ENCODE results near the gene PTPRS.
"Not testable (repeated sequence)": the region's sequence is repeated elsewhere in the genome, so short reads cannot be mapped to it uniquely, and the experiment has no call there.

PTPRS gene

GRCh38 chr19:5328407-5328806 lies 12.2 kb downstream of the PTPRS start:
- not testable (repeated sequence) for H3K27ac ChIP-seq (ENCODE audit: low read length); H3K9me3 ChIP-seq (ENCODE audit: insufficient read depth, low read depth, low read length)
- H3K36me3 ChIP-seq (ENCODE audit: insufficient read depth, low read depth, low read length) = peaks cover 25% of the 10 kb centered on the region

GRCh38 chr19:5326986-5327623 lies 13.5 kb downstream of the PTPRS start:
- Histone ChIP-seq H3K4me3 (ENCODE audit: low read length) (no peak overlapping the region), H3K4me1 (ENCODE audit: insufficient read depth, low read length) (no peaks in the 10 kb centered on the region), H3K27ac (ENCODE audit: low read length) (no peak overlapping the region), H3K9ac (ENCODE audit: low read depth, low read length) (no peak overlapping the region), H3K27me3 (ENCODE audit: insufficient read depth, low read length) (no peaks in the 10 kb centered on the region), H3K9me3 (ENCODE audit: insufficient read depth, low read depth, low read length) (no peaks in the 10 kb centered on the region), H3K36me3 (ENCODE audit: insufficient read depth, low read depth, low read length) (peaks cover 25% of the 10 kb centered on the region)

More at GRCh38 chr19:5328407-5328806, 12.2 kb downstream of the PTPRS start:
- not testable (repeated sequence) for H3K4me3 ChIP-seq (ENCODE audit: low read length); H3K4me1 ChIP-seq (ENCODE audit: insufficient read depth, low read length); H3K9ac ChIP-seq (ENCODE audit: low read depth, low read length); H3K27me3 ChIP-seq (ENCODE audit: insufficient read depth, low read length)

- Histone ChIP-seq H3K27me3 (ENCODE audit: insufficient read depth, low read length) (no peaks in the 10 kb centered on the region), H3K9ac (ENCODE audit: low read depth, low read length) (no peak overlapping the region; the same call in 1 of the 2 replicates), H3K27ac (ENCODE audit: low read length) (no peak overlapping the region)
These were observed 14.1 kb downstream of the PTPRS start for GRCh38 chr19:5326545-5326944.

GRCh38 chr19:5324947-5325346 lies 15.7 kb downstream of the PTPRS start:
- Histone ChIP-seq H3K27me3 (ENCODE audit: insufficient read depth, low read length) (no peaks in the 10 kb centered on the region), H3K4me3 (ENCODE audit: low read length) (no peak overlapping the region), H3K4me1 (ENCODE audit: insufficient read depth, low read length) (no peaks in the 10 kb centered on the region), H3K9me3 (ENCODE audit: insufficient read depth, low read depth, low read length) (no peaks in the 10 kb centered on the region), H3K27ac (ENCODE audit: low read length) (no peak overlapping the region), H3K36me3 (ENCODE audit: insufficient read depth, low read depth, low read length) (peaks cover 19% of the 10 kb centered on the region; the same call in 1 of the 2 replicates), H3K9ac (ENCODE audit: low read depth, low read length) (no peak overlapping the region)

More at GRCh38 chr19:5326545-5326944, 14.1 kb downstream of the PTPRS start:
- peaks cover 25% of the 10 kb centered on the region for H3K36me3 ChIP-seq (ENCODE audit: insufficient read depth, low read depth, low read length)
- no peaks in the 10 kb centered on the region for H3K4me1 ChIP-seq (ENCODE audit: insufficient read depth, low read length)
- no peaks in the 10 kb centered on the region for H3K9me3 ChIP-seq (ENCODE audit: insufficient read depth, low read depth, low read length)
- H3K4me3 ChIP-seq (ENCODE audit: low read length) = no peak overlapping the region

- no peak overlapping the region for H3K27ac ChIP-seq (ENCODE audit: low read length)
- H3K4me3 ChIP-seq (ENCODE audit: low read length) = no peak overlapping the region
- no peak overlapping the region for H3K9ac ChIP-seq (ENCODE audit: low read depth, low read length)
- no peaks in the 10 kb centered on the region for H3K4me1 ChIP-seq (ENCODE audit: insufficient read depth, low read length)
- no peaks in the 10 kb centered on the region for H3K9me3 ChIP-seq (ENCODE audit: insufficient read depth, low read depth, low read length)
- H3K36me3 ChIP-seq (ENCODE audit: insufficient read depth, low read depth, low read length) = peaks cover 14% of the 10 kb centered on the region; the same call in 1 of the 2 replicates
- no peaks in the 10 kb centered on the region for H3K27me3 ChIP-seq (ENCODE audit: insufficient read depth, low read length)
These were observed 17.2 kb downstream of the PTPRS start for GRCh38 chr19:5323475-5323811.

- no peak overlapping the region for H3K27ac ChIP-seq (ENCODE audit: low read length)
These were observed 18.5 kb downstream of the PTPRS start for GRCh38 chr19:5321851-5322681.

GRCh38 chr19:5321066-5321642 lies 19.5 kb downstream of the PTPRS start:
- H3K9me3 ChIP-seq (ENCODE audit: insufficient read depth, low read depth, low read length) = no peaks in the 10 kb centered on the region
- no peak overlapping the region for H3K27ac ChIP-seq (ENCODE audit: low read length)
- H3K27me3 ChIP-seq (ENCODE audit: insufficient read depth, low read length) = no peaks in the 10 kb centered on the region
- H3K4me1 ChIP-seq (ENCODE audit: insufficient read depth, low read length) = no peaks in the 10 kb centered on the region
- H3K9ac ChIP-seq (ENCODE audit: low read depth, low read length) = no peak overlapping the region
- H3K4me3 ChIP-seq (ENCODE audit: low read length) = no peak overlapping the region
- peaks cover 7% of the 10 kb centered on the region; the same call in 1 of the 2 replicates for H3K36me3 ChIP-seq (ENCODE audit: insufficient read depth, low read depth, low read length)

More at GRCh38 chr19:5321851-5322681, 18.5 kb downstream of the PTPRS start:
- H3K4me3 ChIP-seq (ENCODE audit: low read length) = no peak overlapping the region
- H3K4me1 ChIP-seq (ENCODE audit: insufficient read depth, low read length) = no peaks in the 10 kb centered on the region
- H3K9ac ChIP-seq (ENCODE audit: low read depth, low read length) = no peak overlapping the region
- no peaks in the 10 kb centered on the region for H3K27me3 ChIP-seq (ENCODE audit: insufficient read depth, low read length)
- H3K9me3 ChIP-seq (ENCODE audit: insufficient read depth, low read depth, low read length) = no peaks in the 10 kb centered on the region
- peaks cover 7% of the 10 kb centered on the region; the same call in 1 of the 2 replicates for H3K36me3 ChIP-seq (ENCODE audit: insufficient read depth, low read depth, low read length)

- Histone ChIP-seq H3K4me3 (ENCODE audit: low read length) (no peak overlapping the region), H3K9ac (ENCODE audit: low read depth, low read length) (no peak overlapping the region), H3K9me3 (ENCODE audit: insufficient read depth, low read depth, low read length) (no peaks in the 10 kb centered on the region), H3K27me3 (ENCODE audit: insufficient read depth, low read length) (no peaks in the 10 kb centered on the region), H3K36me3 (ENCODE audit: insufficient read depth, low read depth, low read length) (peaks cover 4% of the 10 kb centered on the region; the same call in 1 of the 2 replicates), H3K4me1 (ENCODE audit: insufficient read depth, low read length) (no peaks in the 10 kb centered on the region), H3K27ac (ENCODE audit: low read length) (no peak overlapping the region)
These were observed 21.1 kb downstream of the PTPRS start for GRCh38 chr19:5319516-5319915.

- Histone ChIP-seq H3K9me3 (ENCODE audit: insufficient read depth, low read depth, low read length) (no peaks in the 10 kb centered on the region), H3K27me3 (ENCODE audit: insufficient read depth, low read length) (no peaks in the 10 kb centered on the region), H3K9ac (ENCODE audit: low read depth, low read length) (no peak overlapping the region), H3K36me3 (ENCODE audit: insufficient read depth, low read depth, low read length) (no peaks in the 10 kb centered on the region), H3K4me3 (ENCODE audit: low read length) (no peak overlapping the region), H3K27ac (ENCODE audit: low read length) (no peak overlapping the region), H3K4me1 (ENCODE audit: insufficient read depth, low read length) (no peaks in the 10 kb centered on the region)
These were observed 22.3 kb downstream of the PTPRS start for GRCh38 chr19:5318306-5318705.

GRCh38 chr19:5317321-5317720 lies 23.3 kb downstream of the PTPRS start:
- H3K27ac ChIP-seq (ENCODE audit: low read length) = no peak overlapping the region
- no peak overlapping the region for H3K4me3 ChIP-seq (ENCODE audit: low read length)
- H3K9ac ChIP-seq (ENCODE audit: low read depth, low read length) = no peak overlapping the region
- no peaks in the 10 kb centered on the region for H3K9me3 ChIP-seq (ENCODE audit: insufficient read depth, low read depth, low read length)
- H3K36me3 ChIP-seq (ENCODE audit: insufficient read depth, low read depth, low read length) = no peaks in the 10 kb centered on the region
- no peaks in the 10 kb centered on the region for H3K4me1 ChIP-seq (ENCODE audit: insufficient read depth, low read length)
- H3K27me3 ChIP-seq (ENCODE audit: insufficient read depth, low read length) = no peaks in the 10 kb centered on the region

GRCh38 chr19:5316138-5316537 lies 24.5 kb downstream of the PTPRS start:
- no peak overlapping the region for H3K9ac ChIP-seq (ENCODE audit: low read depth, low read length)
- H3K4me1 ChIP-seq (ENCODE audit: insufficient read depth, low read length) = no peaks in the 10 kb centered on the region
- no peaks in the 10 kb centered on the region for H3K36me3 ChIP-seq (ENCODE audit: insufficient read depth, low read depth, low read length)
- H3K27ac ChIP-seq (ENCODE audit: low read length) = no peak overlapping the region
- no peaks in the 10 kb centered on the region for H3K9me3 ChIP-seq (ENCODE audit: insufficient read depth, low read depth, low read length)
- no peaks in the 10 kb centered on the region for H3K27me3 ChIP-seq (ENCODE audit: insufficient read depth, low read length)
- no peak overlapping the region for H3K4me3 ChIP-seq (ENCODE audit: low read length)

GRCh38 chr19:5314907-5315298 lies 25.7 kb downstream of the PTPRS start:
- no peak overlapping the region for H3K27ac ChIP-seq (ENCODE audit: low read length)
- H3K4me3 ChIP-seq (ENCODE audit: low read length) = no peak overlapping the region
- H3K36me3 ChIP-seq (ENCODE audit: insufficient read depth, low read depth, low read length) = no peaks in the 10 kb centered on the region

More at GRCh38 chr19:5314907-5315298, 25.7 kb downstream of the PTPRS start:
- Histone ChIP-seq H3K4me1 (ENCODE audit: insufficient read depth, low read length) (no peaks in the 10 kb centered on the region), H3K9ac (ENCODE audit: low read depth, low read length) (no peak overlapping the region), H3K27me3 (ENCODE audit: insufficient read depth, low read length) (no peaks in the 10 kb centered on the region), H3K9me3 (ENCODE audit: insufficient read depth, low read depth, low read length) (no peaks in the 10 kb centered on the region)
